A549 (cell line): Measurements from ENCODE around the gene IPO4.

Experiments used
- CHD2 ChIP-seq: fragments of 150-350 bp; IDR thresholded peaks from 2 replicates; pipeline ENCODE4 v1.6.1; 2014; ENCODE audit warnings: low read length; ENCODE audit not compliant: partially characterized antibody
- CHD4 ChIP-seq: fragments of 200-600 bp; sonication (generic); IDR thresholded peaks from 2 replicates; pipeline ENCODE4 v1.6.1; 2016; ENCODE audit warnings: antibody characterized with exemption, mild to moderate bottlenecking, borderline replicate concordance
- CTCF ChIP-seq: fragments of >200 bp; sonication (Bioruptor Twin); formaldehyde crosslinking; IDR thresholded peaks from 3 replicates; pipeline ENCODE4 v1.5.1; 2016
- HDAC2 ChIP-seq: fragments of 200-600 bp; sonication (generic); IDR thresholded peaks from 2 replicates; pipeline ENCODE4 v1.6.1; 2016
- HOXB5 ChIP-seq: fragments of 250-450 bp; sonication (Bioruptor Pico); IDR thresholded peaks from 2 replicates; pipeline ENCODE4 v1.5.0; 2020; ENCODE audit warnings: mild to moderate bottlenecking, moderate library complexity
- MAX ChIP-seq: IDR thresholded peaks from 2 replicates; pipeline ENCODE4 v1.6.1; 2012
- MYC ChIP-seq: IDR thresholded peaks from 2 replicates; pipeline ENCODE4 v1.6.1; 2012; ENCODE audit warnings: mild to moderate bottlenecking, inconsistent platforms, low read length, improper control_type of control experiment, borderline replicate concordance
- POLR2A ChIP-seq: IDR thresholded peaks from 2 replicates; pipeline ENCODE4 v1.6.1; 2012; ENCODE audit warnings: mild to moderate bottlenecking, low read length
- REST ChIP-seq: fragments of 200-600 bp; sonication (generic); IDR thresholded peaks from 2 replicates; pipeline ENCODE4 v1.6.1; 2016; ENCODE audit warnings: antibody characterized with exemption, mild to moderate bottlenecking, moderate library complexity
- USF2 ChIP-seq: fragments of 450-650 bp; IDR thresholded peaks from 2 replicates; pipeline ENCODE4 v1.6.1; 2014; ENCODE audit warnings: antibody characterized with exemption

- TF ChIP-seq CHD2: no peak
- no peak for TF ChIP-seq MYC
- no peak for TF ChIP-seq CTCF
- TF ChIP-seq USF2: no peak
- TF ChIP-seq HOXB5 (CRISPR knock-in tag): no peak
- TF ChIP-seq REST: no peak
- TF ChIP-seq HDAC2: no peak
- TF ChIP-seq MAX: no peak
- no peak for TF ChIP-seq CHD4
- no peak for TF ChIP-seq POLR2A
Observed at GRCh38 chr14:24189460-24189859, 844 bp upstream of the IPO4 start.
